Skeletal muscle cell (primary cell): ENCODE data around the gene MYZAP.

Source experiments
- DNase-seq: peaks from one replicate; pipeline ENCODE4 v3.0.0-alpha.2; 2010; ENCODE audit warnings: low read depth
- H3K4me3 ChIP-seq: 2 replicates; pipeline ENCODE4 v1.5.1; 2011; ENCODE audit warnings: low read depth, mild to moderate bottlenecking, control low read depth, low read length, moderate library complexity

The MYZAP gene

GRCh38 chr15:57589281-57589680, 2.4 kb upstream of the MYZAP start:
- no peak for DNase-seq
- H3K4me3 ChIP-seq, result no peak overlapping the region

- no peak for DNase-seq
- H3K4me3 ChIP-seq, result no peak overlapping the region
Observed at GRCh38 chr15:57589754-57590153, 1.9 kb upstream of the MYZAP start.

DNA sequence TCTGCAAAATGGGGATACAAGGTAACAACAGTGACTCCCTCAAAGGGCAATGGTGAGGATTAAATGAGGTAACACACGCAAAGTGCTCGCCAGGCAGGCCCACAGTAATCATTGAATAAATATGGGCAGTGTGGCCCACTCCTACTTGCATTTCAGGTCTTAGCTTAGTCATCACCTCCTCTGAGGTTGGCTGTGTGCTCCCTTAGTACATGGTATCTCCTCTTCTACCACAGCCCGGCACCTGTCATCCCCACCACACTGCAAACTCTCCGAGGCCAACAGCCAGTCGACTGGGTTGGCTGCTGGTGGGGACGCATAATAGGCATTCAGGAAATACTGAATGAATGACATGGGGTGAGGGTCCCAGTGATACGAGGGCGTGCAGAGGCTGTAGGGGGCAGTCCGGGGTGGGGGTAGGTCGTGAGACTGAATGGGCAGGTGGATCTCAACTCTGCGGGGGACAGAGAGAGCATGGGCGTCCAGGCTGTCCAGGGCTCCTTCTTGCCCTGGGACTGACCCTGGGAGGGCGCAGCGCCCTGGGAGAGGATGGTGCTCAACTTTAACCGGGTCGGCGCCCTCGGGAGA, 375 bp upstream of the MYZAP start:
- peak overlapping the region; percentile 48 for H3K4me3 ChIP-seq
- DNase-seq, result no peak

GRCh38 chr15:57592426-57592825, 722 bp downstream of the MYZAP start:
- H3K4me3 ChIP-seq, result no peak overlapping the region
- DNase-seq, result no peak

DNA sequence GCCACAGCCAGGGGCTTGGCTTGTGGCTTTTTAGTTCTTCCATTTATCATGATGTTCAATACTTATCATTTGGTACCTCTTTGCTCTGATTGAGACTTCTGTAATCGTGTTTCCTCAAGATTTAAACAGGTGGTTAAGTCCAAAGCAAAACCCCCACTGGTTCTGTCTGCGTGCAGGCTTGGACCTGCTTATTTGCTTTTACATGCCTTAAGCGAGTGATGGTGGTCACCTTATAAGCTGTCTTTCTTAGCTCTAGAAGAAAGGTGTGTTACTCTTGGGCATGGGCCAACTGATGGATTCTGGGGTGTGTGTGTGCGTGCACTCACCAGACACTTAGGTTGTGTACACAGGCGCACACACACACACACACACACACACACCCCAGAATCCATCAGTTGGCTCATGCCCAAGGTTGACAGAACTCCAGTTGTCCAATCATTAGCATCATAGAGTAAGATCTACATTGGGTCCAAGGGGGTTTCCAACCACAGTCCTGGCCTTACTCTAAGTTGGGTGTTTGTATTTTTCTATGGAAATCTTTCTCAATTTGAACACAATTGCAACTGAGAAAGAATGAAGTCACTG, 1.2 kb downstream of the MYZAP start:
- H3K4me3 ChIP-seq, result no peak overlapping the region
- DNase-seq, result no peak

GRCh38 chr15:57594479-57594878, 2.8 kb downstream of the MYZAP start:
- no peak for DNase-seq
- no peak overlapping the region for H3K4me3 ChIP-seq

- DNase-seq, result no peak
- H3K4me3 ChIP-seq, result no peak overlapping the region
Observed at GRCh38 chr15:57595011-57595866, 3.5 kb downstream of the MYZAP start.

GRCh38 chr15:57596301-57596855, 4.7 kb downstream of the MYZAP start:
- no peak for DNase-seq
- no peak overlapping the region for H3K4me3 ChIP-seq

- no peak for DNase-seq
- H3K4me3 ChIP-seq, result no peak overlapping the region
Observed at GRCh38 chr15:57596978-57597377, 5.3 kb downstream of the MYZAP start.

DNA sequence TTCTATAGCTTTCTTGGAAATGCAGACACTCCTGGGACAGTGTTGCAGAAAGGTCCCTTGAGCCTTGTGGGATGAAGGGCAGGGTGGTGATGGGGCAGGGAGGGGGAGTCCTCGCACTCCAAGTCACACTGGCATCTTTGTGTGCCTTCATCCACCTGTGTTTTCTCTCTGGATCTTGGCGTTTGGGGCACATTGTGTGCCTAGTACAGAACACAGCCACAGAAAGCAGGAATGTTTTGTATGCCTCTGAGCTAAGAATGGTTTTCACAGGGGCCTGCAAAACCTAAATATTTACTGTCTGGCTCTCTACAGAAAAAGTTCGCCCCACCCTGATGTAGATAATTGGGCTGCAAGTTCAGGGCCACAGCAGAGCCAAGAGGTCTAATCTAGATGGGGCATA, 5.7 kb downstream of the MYZAP start:
- no peak for DNase-seq
- no peak overlapping the region for H3K4me3 ChIP-seq

DNA sequence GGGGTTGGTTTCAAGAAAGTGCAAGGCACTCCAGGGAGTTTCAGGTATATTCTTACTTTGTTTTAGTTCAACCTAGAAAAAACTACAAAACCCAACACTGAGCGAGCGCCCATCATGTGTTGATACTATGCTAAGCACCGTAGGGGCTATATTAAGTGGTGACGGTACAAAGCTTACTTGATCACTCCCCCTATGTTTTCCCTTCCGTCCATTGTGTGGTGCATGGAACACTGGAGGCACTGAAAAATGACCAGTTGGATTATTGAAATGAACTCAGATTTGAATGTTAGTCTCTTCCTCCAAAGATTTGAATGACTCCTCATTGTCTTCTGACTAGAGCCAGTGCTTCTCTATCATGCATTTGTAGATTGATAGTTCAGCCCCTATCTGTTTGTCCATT, 6.6 kb downstream of the MYZAP start:
- no peak for DNase-seq
- H3K4me3 ChIP-seq, result no peak overlapping the region

DNA sequence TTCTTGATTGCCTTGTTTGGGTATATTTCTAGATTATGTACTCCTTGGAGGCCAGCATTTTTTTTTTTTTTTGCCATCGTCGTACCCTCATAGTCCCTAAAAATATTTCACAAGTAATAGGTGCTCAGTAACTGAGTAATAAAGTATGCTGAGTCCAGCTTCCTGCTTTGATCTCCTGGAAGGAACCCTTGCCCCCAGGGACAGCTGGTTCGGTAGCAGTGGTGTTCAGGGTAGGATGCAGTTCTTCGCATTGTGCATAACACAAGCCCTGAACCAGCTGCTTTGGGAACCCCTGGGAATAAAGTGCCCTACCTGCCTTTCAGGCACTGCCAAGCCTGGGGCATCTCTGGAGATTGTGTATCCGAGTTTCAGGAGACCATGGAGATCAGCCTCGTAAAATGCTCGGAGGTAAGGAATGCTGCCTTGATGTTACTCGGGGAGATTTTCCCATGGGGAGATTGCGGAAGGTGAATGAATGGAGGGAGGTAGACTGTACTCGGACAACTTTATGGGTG, 7.6 kb downstream of the MYZAP start:
- no peak overlapping the region for H3K4me3 ChIP-seq
- DNase-seq, result no peak

GRCh38 chr15:57600197-57600596, 8.5 kb downstream of the MYZAP start:
- no peak for DNase-seq
- H3K4me3 ChIP-seq, result no peak overlapping the region

DNA sequence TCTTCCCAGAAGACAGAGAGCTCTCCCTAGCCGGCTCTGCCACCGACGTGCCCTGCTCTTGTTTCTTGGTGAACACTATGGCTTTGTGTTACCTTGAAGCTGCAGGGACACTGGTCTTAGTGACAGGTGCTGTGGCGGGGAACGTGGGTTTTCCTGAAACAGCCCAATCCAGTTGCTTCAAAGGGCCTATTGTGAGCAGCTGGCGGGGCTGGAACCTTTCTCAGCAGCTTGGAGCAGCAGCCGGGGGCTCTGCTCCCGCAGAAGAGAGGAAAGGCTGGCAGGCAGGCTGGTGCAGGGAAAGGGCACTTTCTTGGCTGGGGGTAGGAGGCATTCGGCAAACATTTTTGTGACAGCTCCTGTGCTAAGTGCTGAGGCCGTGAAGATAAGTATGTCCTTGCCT, 12.8 kb downstream of the MYZAP start:
- DNase-seq, result no peak
- no peak overlapping the region for H3K4me3 ChIP-seq

GRCh38 chr15:57605491-57605890, 13.8 kb downstream of the MYZAP start:
- no peak for DNase-seq
- no peak overlapping the region for H3K4me3 ChIP-seq

DNA sequence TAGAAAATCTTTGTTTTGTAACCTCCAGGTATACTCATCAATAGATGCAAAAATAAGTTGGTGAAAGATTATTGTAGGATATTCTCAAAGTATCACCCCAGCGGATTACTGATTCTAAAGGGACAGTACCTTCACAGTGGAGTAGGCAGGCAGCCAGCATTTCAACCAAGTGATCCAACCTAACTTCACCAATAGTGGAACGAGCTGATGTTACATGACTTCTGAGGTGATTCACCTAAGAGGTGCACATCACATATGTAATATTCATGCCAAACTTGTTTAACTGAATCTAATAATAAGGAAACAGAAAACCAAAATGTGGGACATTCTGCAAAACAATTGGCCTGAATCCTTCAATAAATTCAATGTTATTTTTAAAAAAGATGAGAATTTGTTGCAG, 14.3 kb downstream of the MYZAP start:
- no peak for DNase-seq
- no peak overlapping the region for H3K4me3 ChIP-seq

GRCh38 chr15:57606816-57607215, 15.1 kb downstream of the MYZAP start:
- DNase-seq, result no peak
- H3K4me3 ChIP-seq, result no peak overlapping the region

DNA sequence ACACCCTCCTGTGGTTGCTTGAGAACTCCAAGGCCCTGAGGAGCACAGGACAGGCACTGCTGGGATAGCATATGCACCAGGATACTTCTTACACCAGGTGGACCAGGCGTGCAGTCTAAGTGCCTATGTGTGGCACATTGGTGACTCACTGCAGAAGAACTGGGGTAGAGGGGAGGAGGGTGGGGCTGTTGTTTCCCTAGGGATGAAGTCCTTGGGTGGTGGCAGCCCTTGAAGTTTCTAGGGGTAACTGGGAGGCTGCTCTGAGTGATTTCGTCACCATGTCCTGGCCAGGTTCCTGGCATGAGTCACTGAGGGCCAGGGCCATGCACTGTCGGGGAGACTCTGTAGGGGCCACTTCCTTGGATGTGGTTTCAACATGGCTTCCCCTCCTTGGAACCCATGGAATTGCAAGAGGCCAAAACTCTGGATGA, 15.9 kb downstream of the MYZAP start:
- no peak overlapping the region for H3K4me3 ChIP-seq
- DNase-seq, result no peak

GRCh38 chr15:57609805-57610529, 18.3 kb downstream of the MYZAP start:
- H3K4me3 ChIP-seq, result no peak overlapping the region
- DNase-seq, result peak; percentile 33

- DNase-seq, result no peak
Observed at GRCh38 chr15:57611123-57611522, 19.4 kb downstream of the MYZAP start.

More at GRCh38 chr15:57611123-57611522, 19.4 kb downstream of the MYZAP start:
- no peak overlapping the region for H3K4me3 ChIP-seq
